ENCODE data around the gene STX10.
A peak's percentile ranks its signal among the peaks of the same experiment; 100 is the strongest.

Gene STX10

DNA sequence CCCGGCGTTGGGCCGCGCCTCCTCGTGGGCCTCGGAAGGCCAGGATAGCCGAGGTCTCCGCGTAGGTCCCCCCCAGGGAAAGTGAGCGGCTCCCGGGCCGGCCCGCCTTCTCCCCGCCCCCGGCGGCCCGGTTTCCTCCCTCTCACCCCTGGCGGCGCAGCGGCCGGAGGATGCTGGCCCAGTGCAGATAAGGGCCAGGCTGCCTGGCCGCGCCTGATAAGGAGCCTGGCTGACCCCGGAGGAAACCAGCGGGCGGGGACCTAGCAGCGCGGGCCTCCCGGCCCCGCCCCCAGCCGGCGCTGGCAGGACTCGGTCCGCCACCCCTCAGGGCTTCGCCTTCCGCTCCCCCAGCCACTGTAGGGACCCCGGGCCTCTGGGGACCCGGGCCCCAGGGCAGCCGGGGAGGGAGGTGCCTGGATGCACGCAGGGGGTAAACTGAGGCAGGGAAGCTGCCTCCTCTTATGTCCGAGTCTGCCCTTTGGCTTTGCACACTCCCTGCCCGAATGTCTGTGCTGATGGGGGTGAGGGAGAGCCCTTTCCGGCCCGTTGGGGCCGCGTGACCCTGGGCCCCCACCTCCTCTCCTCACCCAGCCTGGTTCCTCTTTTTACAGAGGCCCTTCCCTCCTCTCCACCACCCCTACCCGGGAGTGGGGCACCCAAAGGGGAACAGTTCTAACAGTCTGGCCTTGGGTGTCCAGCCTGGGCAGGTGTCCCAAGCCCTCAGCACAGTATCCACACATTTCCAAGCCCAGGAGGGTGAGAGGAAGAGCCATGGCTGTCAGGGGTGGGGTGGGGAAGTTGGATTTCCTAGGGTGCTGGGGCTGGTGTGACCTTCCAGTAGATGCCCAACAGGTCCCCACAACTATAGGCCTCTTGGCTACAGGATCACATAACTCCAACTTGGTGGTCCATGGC lies 47.3 kb downstream of the STX10 start, which contains the start of gene LYL1:
Gene LYL1, minus strand, starts transcription at position 193 of the 915 bp plus-strand sequence. CDS start 1,687 bp downstream, outside the sequence.
- no peak for DNase-seq (ENCODE audit: low read depth)
- peak within 1 kb of the TSS; percentile 29 for H3K4me3 ChIP-seq (ENCODE audit: low read depth, low read length)

DNA sequence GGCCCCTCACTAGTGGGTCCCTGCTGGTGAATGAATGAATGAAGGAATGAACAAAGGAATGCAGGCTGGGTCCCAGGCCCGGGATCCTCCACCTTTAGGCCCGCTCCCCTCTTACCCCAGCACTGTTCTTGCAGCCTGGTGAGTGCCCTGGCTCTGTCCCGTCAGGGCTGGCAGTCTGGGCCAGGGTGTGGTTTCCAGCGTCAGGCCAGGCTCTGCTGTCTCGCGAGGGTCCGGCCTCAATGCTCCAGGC lies 47.8 kb downstream of the STX10 start:
- no peak for DNase-seq (ENCODE audit: low read depth)
- peak overlapping the region; percentile 29 for H3K4me3 ChIP-seq (ENCODE audit: low read depth, low read length)

DNA sequence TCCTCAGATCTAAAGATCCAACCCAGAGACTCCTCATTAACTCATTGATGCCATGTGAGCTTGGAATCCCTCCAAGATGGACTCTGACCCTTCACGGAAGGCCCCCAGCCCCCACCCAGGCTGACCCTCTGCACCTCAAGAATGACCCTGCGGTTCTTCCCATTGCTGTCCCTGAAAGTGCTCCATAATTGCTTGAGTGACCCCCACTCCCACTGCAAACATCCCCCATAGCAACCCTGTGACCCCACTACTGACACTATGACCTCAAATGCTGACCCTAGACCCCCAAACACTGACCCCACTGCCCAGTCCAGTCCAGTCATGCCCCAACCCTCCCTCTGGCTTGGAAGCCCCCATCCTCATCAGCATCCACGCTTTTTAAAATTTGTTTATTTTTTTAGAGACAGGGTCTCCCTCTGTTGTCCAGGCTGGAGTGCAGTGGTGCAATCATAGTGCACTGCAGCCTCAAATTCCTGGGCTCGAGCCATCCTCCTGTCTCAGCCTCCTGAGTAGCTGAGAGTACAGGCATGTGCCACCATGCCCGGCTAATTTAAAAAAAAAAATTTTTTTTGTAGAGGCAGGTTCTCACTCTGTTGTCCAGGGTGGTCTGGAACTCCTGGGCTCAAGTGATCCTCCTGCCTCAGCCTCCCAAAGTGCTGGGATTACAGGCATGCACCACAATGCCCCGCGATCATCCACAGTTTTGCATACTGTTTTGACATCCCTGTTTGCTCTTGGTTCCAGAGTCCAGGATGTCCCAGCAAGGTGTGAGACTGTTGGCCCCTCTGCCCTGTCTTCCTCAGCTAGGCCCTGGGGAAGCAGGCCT lies 48.4 kb downstream of the STX10 start:
- H3K4me3 ChIP-seq (ENCODE audit: low read depth, low read length) = peak overlapping the region; percentile 29
- no peak for DNase-seq (ENCODE audit: low read depth)

DNA sequence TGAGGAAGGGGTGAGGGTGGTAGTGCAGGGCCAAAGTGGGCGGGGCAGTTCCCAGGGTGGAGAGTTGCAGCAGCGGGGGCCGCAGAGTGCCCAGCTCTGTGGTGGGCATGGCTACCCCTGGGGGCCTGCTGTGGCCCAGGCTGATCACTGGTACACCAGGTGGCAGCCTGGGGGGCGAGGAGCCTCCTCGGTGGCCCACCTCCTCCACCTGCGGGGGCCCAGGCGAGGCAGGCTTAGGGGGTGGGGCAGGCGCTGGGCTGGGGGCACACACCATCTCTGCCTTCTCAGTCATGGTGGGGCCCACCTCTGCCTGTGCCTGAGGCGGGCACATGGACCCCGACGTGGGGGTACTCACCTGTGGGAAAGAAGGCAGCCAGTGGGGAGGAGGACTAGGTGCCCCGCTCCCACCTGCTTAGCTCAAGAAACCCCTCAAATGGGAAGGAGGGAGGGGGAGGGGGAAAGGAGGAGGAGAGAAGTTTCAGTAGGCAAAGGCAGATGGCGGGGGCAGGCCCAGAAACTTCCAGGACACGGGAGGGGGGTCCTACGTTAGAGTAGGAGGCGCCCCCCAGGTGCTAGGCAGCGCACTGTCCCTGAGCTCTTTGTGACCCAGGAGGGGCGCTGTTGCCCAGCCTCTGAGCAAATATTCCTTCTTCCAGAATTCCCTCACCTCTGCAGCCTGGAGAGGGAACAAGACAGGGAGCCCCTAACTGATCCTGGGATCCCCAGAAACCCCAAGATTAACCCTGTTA lies 49.2 kb downstream of the STX10 start:
- no peak for DNase-seq (ENCODE audit: low read depth)
- H3K4me3 ChIP-seq (ENCODE audit: low read depth, low read length) = no peak overlapping the region

DNA sequence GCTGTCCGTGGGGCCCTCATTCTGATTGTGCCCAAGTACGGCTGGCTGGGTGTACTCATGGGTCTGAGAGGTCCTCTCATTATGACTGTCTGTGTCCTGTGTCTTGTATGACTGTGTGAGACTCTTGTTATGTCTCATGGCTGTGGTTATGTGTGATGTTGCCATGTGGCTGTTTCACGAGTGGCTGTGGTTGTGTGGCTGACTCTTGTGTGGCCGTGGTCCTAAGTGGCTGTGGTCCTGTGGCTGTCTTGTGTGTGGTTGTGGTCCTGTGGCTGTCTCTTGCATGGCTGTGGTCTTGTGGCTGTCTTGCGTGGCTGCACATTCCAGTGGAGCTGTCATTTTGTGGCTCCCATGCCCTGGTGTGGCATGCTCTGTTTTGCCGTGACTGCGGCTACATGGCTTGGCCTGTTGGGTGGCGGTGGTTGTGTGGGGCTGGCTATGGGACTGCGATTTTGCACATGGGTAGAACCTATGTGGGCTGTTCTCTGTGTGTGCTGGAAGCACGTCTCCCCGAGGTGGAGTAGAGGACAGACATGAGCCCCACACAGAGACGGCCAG lies 50.1 kb downstream of the STX10 start:
- DNase-seq (ENCODE audit: low read depth) = no peak
- H3K4me3 ChIP-seq (ENCODE audit: low read depth, low read length) = no peak overlapping the region

DNA sequence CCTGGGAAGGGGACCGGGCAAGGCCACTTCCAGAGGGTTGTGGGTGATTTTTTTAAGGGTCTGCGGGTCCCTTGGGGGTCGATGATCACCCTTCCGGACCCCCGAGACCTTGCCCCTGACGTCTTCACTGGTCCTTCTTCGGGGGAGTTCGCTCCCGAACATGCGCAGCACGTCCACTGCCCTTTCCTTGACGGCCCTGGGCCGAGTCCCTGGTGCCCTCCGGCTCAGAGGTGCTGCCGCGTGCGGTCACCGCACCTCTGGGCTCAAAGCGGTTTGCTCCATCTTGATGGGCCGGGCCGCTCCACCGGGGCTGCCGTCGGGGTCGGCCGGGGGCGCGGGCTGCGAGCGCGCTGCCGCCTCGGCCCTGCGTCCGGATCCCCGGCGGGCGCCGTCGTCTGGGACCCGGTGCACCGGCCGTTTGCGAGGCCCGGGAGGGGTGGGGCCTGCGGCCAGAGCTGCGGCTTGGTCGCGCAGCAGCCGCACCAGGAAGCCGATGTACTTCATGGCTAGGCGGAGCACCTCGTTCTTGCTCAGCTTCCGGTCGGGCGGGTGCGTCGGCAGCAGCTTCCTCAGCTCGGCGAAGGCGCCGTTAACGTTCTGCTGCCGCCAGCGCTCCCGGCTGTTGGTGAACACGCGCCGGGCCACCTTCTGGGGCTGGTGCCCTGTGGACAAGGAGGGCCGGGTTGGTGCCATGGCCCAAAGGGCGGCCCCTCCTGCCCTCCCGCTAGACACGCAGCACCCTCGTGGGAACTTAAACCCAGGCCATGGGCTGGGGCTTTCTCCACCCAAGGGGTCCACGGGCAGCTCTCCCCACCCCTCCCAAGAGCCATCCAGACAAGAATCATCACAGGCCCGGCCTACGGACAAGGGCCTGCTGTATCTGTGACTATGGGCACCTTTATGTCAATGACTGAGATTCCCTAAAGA lies 50.8 kb downstream of the STX10 start:
- H3K4me3 ChIP-seq (ENCODE audit: low read depth, low read length) = no peak overlapping the region

DNA sequence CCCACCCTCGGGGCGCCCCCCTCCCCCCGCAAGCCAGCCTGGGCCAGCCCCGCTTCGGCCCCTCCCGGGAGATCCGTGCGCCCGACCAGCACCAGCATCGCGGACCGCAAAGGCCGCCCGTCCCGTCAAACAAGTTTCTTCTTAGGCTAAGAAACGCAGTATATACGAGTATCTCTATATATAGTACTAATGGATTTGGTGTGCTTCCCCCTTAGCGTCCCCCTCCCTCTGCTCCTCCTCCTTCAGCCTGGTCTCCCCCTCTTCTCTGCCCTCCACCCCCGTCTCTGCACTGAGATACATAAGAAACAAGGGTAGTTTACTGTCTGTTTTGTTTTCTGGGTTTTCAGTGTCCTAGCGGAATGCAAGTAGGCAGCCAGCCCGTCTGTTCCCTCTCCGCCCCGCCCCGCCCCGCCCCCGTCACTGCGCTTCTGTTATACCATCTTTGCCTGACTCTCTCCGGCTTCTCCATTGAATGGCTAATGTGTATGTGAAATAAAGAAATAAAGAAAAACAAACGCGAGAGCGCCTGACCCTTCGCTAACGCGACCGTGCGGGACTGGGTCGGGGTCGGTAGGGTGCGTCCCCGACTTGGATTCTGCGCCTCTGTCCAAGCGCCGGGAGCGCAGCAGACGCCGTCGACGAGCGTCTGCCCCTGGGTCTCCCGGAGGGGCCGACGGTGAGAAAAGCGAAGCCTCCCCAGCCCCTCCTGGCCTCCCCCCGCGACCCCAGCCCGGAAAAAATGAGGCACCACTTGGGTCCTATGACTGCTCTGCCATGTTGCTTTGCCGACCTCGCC lies 51.7 kb downstream of the STX10 start:
- H3K4me3 ChIP-seq (ENCODE audit: low read depth, low read length) = no peak overlapping the region
- no peak for DNase-seq (ENCODE audit: low read depth)

More for the DNA sequence above, 50.8 kb downstream of the STX10 start:
- DNase-seq (ENCODE audit: low read depth) = no peak

DNA sequence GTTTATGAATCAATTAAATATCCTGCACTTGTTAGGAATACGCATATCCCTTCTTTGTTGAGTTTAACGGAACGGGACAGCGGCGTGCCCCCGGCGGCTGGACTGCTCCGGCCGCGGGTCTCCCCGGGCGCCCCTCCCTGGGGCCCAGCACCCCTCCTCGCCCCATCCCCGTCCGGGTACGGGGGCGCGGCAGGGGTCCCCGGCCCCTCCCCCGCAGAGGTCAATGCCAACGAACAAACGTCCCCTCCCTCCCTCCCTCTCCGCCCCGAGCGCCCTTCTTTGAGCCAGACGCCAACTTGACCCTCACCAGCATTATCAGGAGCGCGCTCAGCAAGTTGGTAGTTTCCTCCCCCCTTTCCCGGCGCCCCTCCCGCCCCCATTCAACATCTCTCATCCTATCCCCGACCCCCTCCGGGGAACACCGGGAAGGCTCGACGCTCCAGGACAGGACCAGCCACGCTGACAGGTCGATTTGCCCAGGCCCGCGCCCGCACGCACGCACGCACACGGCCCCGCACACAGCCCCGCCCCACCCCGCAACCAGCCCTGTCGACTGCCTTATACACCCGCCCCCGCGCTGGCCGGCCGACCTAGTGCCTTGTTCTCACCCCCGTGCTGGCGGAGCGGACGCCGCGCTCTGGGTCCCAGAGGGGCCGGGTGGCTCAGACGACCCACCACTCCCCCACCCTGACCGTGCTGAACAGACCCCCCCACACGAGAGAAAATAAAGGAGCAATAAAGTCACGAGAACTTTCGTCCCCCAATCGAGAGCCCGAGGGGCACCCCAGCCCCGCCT lies 52.5 kb downstream of the STX10 start:
- DNase-seq (ENCODE audit: low read depth) = no peak
- no peak overlapping the region for H3K4me3 ChIP-seq (ENCODE audit: low read depth, low read length)

DNA sequence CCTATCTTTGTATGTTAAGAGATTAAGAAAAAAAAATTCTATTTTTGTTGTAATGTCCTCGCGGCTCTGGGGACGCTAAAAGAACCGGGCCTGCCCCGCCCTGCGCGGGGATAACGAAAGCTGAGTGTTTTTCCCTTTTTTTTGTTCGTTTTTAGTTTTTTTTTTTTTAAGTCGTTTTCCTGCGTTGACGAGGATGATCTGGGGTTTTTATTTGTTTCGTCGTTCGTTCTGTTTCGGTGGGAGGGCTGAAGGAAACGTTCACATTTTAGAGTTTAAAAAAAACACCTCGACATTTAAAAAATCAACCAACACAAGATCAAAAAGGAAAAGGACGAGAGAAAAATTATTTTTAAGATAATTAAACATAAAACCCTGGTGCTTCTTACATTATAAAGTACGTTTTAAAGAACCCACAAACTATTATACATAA lies 53.1 kb downstream of the STX10 start:
- no peak for DNase-seq (ENCODE audit: low read depth)
- no peak overlapping the region for H3K4me3 ChIP-seq (ENCODE audit: low read depth, low read length)

DNA sequence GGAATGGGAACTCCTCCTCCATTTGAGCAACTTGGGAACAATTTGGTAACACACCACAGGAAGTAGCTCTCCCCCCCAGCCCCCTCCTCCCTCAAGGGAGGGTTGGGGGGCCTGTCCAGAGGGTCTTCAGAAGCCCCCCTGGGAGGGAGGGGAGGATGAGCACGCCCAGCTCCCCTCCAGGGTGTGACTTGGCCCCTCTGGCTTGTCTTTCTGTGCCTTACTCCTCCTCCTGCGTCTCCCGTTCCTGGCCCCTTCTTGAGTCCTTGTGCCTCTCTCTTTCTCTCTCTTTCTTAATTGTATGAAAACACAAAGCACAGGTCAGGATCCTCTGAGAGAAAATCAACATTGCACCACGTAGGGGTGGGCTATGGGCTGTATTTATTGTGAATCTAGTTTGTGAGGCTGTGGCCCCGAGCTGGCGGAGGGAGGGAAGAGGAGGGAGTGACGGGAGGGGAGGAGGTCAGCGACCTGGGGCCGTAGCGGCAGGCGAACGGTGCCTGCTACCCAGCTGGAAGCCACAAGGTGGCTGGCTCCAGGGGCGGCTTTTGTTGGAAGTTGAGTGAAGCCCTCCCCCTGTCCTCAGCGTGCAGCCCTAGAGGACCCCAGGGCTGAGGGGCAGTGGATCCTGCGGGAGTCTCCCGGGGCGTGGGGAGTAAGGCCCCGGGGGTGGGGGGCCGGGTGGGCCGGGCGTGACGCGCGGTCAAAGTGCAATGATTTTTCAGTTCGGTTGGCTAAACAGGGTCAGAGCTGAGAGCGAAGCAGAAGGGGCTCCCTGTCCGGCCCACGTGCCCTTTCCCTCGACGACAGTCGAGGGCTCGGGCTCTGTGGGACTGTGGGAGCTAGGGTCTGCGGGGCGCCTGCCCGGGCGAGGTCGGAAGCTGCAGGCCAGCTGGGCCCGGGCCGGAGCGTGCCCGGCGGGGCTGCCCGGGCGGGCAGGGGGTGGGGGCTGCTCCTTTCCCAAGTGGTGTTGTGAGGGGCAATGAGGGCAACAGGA lies 53.9 kb downstream of the STX10 start:
- DNase-seq (ENCODE audit: low read depth) = no peak

DNA sequence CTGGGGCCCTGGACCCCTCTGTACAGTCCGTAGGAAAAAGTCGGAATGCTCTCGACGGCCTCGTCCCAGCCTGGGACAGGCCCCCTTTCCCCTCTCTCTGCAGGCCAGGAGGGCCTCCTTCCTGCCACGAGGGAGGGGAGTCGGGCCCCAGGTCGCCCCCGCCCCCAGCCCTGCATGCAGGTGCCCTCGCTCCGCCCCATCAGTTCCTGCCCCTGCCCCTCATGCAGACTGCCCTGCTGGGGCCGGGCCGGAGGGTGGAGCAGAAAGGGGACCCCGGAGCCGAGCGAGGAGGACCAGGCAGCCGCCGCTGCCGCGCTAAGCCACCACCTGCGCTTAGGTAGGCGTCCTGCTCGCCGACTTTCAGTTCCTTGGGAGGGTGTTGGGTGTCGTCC lies 54.8 kb downstream of the STX10 start:
- DNase-seq (ENCODE audit: low read depth) = no peak
- H3K4me3 ChIP-seq (ENCODE audit: low read depth, low read length) = no peak overlapping the region

More for the DNA sequence above, 53.9 kb downstream of the STX10 start:
- no peak overlapping the region for H3K4me3 ChIP-seq (ENCODE audit: low read depth, low read length)

DNA sequence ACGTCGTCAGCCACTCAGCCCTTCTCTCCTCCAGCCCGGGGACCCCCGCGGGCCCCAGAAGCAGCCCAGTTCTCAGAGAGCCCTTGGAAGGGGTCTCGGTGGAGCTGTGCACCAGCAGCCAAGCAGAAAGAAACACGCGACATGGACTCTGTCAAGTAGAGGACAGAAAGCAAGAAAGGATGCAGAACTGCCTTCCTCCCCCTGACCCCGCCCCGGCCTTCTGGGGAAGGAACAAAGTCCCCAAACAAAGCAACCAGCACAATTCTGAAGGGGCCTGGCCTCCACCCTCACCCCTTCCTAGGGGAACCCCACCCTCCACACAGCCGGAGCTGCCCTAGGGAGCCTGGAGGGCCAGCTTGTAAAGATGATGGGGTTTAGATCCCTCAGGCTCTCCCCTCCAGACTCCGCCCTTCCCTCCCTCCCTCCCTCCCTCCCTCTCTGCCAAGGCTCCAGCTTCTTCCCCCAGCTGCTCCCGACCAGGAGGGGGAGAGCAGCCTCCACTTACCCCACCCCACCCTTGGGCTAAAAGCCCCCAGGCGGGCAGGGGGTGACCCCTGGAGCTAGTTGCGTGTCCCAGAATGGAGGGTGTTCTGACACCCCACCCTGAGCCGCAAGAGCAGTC lies 55.3 kb downstream of the STX10 start:
- DNase-seq (ENCODE audit: low read depth) = no peak
- no peak overlapping the region for H3K4me3 ChIP-seq (ENCODE audit: low read depth, low read length)

DNA sequence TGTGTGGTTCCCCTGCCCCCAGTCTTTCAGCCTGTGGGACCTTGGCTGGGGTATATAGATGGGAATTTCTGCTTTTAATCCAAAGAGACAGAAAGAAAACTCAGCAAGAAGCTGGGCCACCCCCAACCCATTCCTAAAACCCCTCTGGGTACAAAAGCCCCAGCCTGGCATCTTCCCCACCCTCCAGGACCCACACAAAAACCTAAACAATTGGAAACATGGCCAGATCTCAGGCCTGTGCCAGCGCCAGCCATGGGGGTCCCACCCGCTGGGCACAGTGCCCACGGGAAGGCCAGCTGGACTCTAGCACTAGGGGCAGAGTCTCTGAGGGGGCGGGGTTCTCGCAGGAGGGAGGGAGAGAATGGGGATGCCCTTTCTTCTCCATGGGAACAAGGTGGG lies 56.1 kb downstream of the STX10 start:
- no peak overlapping the region for H3K4me3 ChIP-seq (ENCODE audit: low read depth, low read length)

More for the DNA sequence above, 56.1 kb downstream of the STX10 start:
- no peak for DNase-seq (ENCODE audit: low read depth)

Data from skeletal muscle cell (primary cell).